Breast epithelium (tissue), 4 donors: Measurements from ENCODE around the gene PIP5K1B. TPM values are rescaled to one million over a fixed set of nuclear protein-coding genes. Genes with fewer than 3 reads are reported as not detected.

ENCODE experiments used
- DNase-seq, 2 donors: peaks; one replicate each; pipeline ENCODE4 v3.0.0-alpha.2; 2019; ENCODE audit warnings: low spot score in 2 of 2
- H3K27ac ChIP-seq, 2 donors: fragments of 200-600 bp; sonication (generic) in 1 of 2; one replicate each; pipeline ENCODE4 v1.5.1; 2016 to 2019; ENCODE audit warnings: mild to moderate bottlenecking in 1 of 2
- H3K27me3 ChIP-seq, 2 donors: fragments of 200-600 bp; sonication (generic) in 1 of 2; one replicate each; pipeline versions ENCODE4 v1.5.1 to v1.6.0; 2017 to 2019; ENCODE audit warnings: control low read depth in 1 of 2, mild to moderate bottlenecking in 1 of 2
- H3K36me3 ChIP-seq: fragments of 200-600 bp; one replicate; pipeline ENCODE4 v1.5.1; 2019
- H3K4me1 ChIP-seq, 2 donors: fragments of 200-600 bp; sonication (generic); one replicate each; pipeline ENCODE4 v1.5.1; 2016 to 2019; ENCODE audit warnings: control low read depth in 1 of 2
- H3K4me3 ChIP-seq, 3 donors: fragments of 200-600 bp; sonication (generic); 1 replicate in 2 of 3; 2 replicates in 1 of 3; pipeline ENCODE4 v1.5.1; 2016 to 2019; ENCODE audit warnings: mild to moderate bottlenecking in 3 of 3, moderate library complexity in 2 of 3
- H3K9me3 ChIP-seq, 2 donors: fragments of 200-600 bp; sonication (generic) in 1 of 2; one replicate each; pipeline ENCODE4 v1.5.1; 2016 to 2019; ENCODE audit warnings: control low read depth in 1 of 2
- CTCF ChIP-seq, 3 donors: fragments of 450-650 bp; IDR thresholded peaks; one replicate each; pipeline ENCODE4 v1.5.1; 2016 to 2017; ENCODE audit warnings: antibody characterized with exemption in 3 of 3, mild to moderate bottlenecking in 3 of 3, moderate library complexity in 3 of 3
- POLR2A ChIP-seq: fragments of 450-650 bp; IDR thresholded peaks from one replicate; pipeline ENCODE4 v1.6.1; 2016; ENCODE audit warnings: antibody characterized with exemption, mild to moderate bottlenecking, moderate library complexity
- POLR2AphosphoS5 ChIP-seq, 3 donors: sonication (generic); formaldehyde crosslinking; IDR thresholded peaks; one replicate each; pipeline ENCODE4 v1.6.1; 2017; ENCODE audit warnings: antibody characterized with exemption in 3 of 3
- intact Hi-C: fragments of 100-400 bp; cut with DNase I; formaldehyde crosslinking; loops from one replicate; pipeline ENCODE4 v1.15.1; 2023; ENCODE audit warnings: low total_unique reads
- total RNA-seq, 3 donors: library from RNA; depleted of rRNA; stranded (reverse); fragments of >200 nt; gene quantifications; one replicate each; pipeline ENCODE4 v1.1.0, GENCODE V29; 2016

Gene PIP5K1B
- total RNA-seq, 3 donors from 2014 or later, result 0.80 to 11.1 (median 9.8) TPM

GRCh38 chr9:68975365-68976043 is 270.5 kb downstream of the PIP5K1B start:
- no peak overlapping the region for H3K27ac ChIP-seq
- H3K9me3 ChIP-seq, result no peaks in the 10 kb centered on the region
- H3K4me1 ChIP-seq, result no peaks in the 10 kb centered on the region

GRCh38 chr9:68978066-68978465 is 273.0 kb downstream of the PIP5K1B start:
- intact Hi-C loops, result loop anchor here (5.0 kb wide), 1 partner anchor 356 kb away; no protein-coding TSS in a partner anchor
- no peak for DNase-seq
- Histone ChIP-seq H3K27me3 (no peaks in the 10 kb centered on the region), H3K9me3 (no peaks in the 10 kb centered on the region), H3K4me3 (no peak overlapping the region), H3K36me3 (no peaks in the 10 kb centered on the region), H3K4me1 (no peaks in the 10 kb centered on the region), H3K27ac (no peak overlapping the region)
- TF ChIP-seq POLR2A, result no peak
- TF ChIP-seq CTCF (IDR thresholded peaks at IDR 0.05), result no peak
- TF ChIP-seq POLR2AphosphoS5 (IDR thresholded peaks at IDR 0.05), result no peak

More at GRCh38 chr9:68975365-68976043, 270.5 kb downstream of the PIP5K1B start:
- H3K4me3 ChIP-seq, result peak overlapping the region in 1 of 3 donors; percentile 18
- no peak for DNase-seq
- no peaks in the 10 kb centered on the region for H3K36me3 ChIP-seq
- intact Hi-C loops, result loop anchor here (5.0 kb wide), 1 partner anchor 353 kb away; no protein-coding TSS in a partner anchor
- H3K27me3 ChIP-seq, result no peaks in the 10 kb centered on the region
- no peak for TF ChIP-seq POLR2AphosphoS5 (IDR thresholded peaks at IDR 0.05)
- TF ChIP-seq CTCF (IDR thresholded peaks at IDR 0.05), result no peak
- no peak for TF ChIP-seq POLR2A

GRCh38 chr9:68978501-68978900 is 273.5 kb downstream of the PIP5K1B start:
- Histone ChIP-seq H3K9me3 (no peaks in the 10 kb centered on the region), H3K27me3 (no peaks in the 10 kb centered on the region), H3K4me1 (no peaks in the 10 kb centered on the region), H3K27ac (no peak overlapping the region), H3K4me3 (no peak overlapping the region), H3K36me3 (no peaks in the 10 kb centered on the region)
- intact Hi-C loops, result loop anchor here (5.0 kb wide), 1 partner anchor 356 kb away; no protein-coding TSS in a partner anchor
- no peak for TF ChIP-seq POLR2AphosphoS5 (IDR thresholded peaks at IDR 0.05)
- TF ChIP-seq POLR2A, result no peak
- no peak for TF ChIP-seq CTCF (IDR thresholded peaks at IDR 0.05)
- DNase-seq, result no peak

GRCh38 chr9:68979538-68980314 is 274.7 kb downstream of the PIP5K1B start:
- Histone ChIP-seq H3K9me3 (no peaks in the 10 kb centered on the region), H3K27ac (no peak overlapping the region), H3K4me3 (no peak overlapping the region), H3K4me1 (no peaks in the 10 kb centered on the region), H3K36me3 (no peaks in the 10 kb centered on the region), H3K27me3 (no peaks in the 10 kb centered on the region)
- TF ChIP-seq POLR2A (no peak), CTCF (IDR thresholded peaks at IDR 0.05) (no peak), POLR2AphosphoS5 (IDR thresholded peaks at IDR 0.05) (no peak)
- intact Hi-C loops, result loop anchor here (5.0 kb wide), 1 partner anchor 357 kb away; no protein-coding TSS in a partner anchor
- DNase-seq, result no peak
